ENCODE data around the gene SLC35F1. TPM values are rescaled to one million over a fixed set of nuclear protein-coding genes. Genes with fewer than 3 reads are reported as not detected.

The SLC35F1 gene
- total RNA-seq, 2 donors from 2014 or later, result under 0.01 to 0.78 TPM

GRCh38 chr6:117929501-117929900 lies 22.4 kb downstream of the SLC35F1 start:
- 45 to 46% methylated on average over 1 of the region's 1 CpG for WGBS, 2 donors
- Histone ChIP-seq H3K36me3 (replicated peaks in 1 of 2; ENCODE audit: insufficient read depth in 1 of 2, low read depth in 2 of 2) (no peaks in the 10 kb centered on the region), H3K9me3 (no peaks in the 10 kb centered on the region), H3K27ac (no peak overlapping the region), H3K4me1 (no peaks in the 10 kb centered on the region), H3K27me3 (no peaks in the 10 kb centered on the region), H3K4me3 (no peak overlapping the region)
- TF ChIP-seq POLR2A (IDR thresholded peaks at IDR 0.05) (no peak), CTCF (IDR thresholded peaks at IDR 0.05) (no peak)
- intact Hi-C loops (cut with DNase I), result no loop called here
- ATAC-seq, result no peak
- no peak for DNase-seq

GRCh38 chr6:117930645-117931044 lies 23.6 kb downstream of the SLC35F1 start:
- Histone ChIP-seq H3K4me1 (no peaks in the 10 kb centered on the region), H3K27me3 (no peaks in the 10 kb centered on the region), H3K36me3 (replicated peaks in 1 of 2; ENCODE audit: insufficient read depth in 1 of 2, low read depth in 2 of 2) (no peaks in the 10 kb centered on the region), H3K9me3 (no peaks in the 10 kb centered on the region), H3K27ac (no peak overlapping the region), H3K4me3 (no peak overlapping the region)
- no peak for DNase-seq
- no peak for ATAC-seq
- intact Hi-C loops (cut with DNase I), result no loop called here
- TF ChIP-seq POLR2A (IDR thresholded peaks at IDR 0.05) (no peak), CTCF (IDR thresholded peaks at IDR 0.05) (no peak)
- WGBS, 2 donors, result 80% methylated on average over 3 of the region's 3 CpGs

GRCh38 chr6:117932001-117932400 lies 24.9 kb downstream of the SLC35F1 start:
- Histone ChIP-seq H3K9me3 (no peaks in the 10 kb centered on the region), H3K27me3 (no peaks in the 10 kb centered on the region), H3K27ac (no peak overlapping the region), H3K36me3 (replicated peaks in 1 of 2; ENCODE audit: insufficient read depth in 1 of 2, low read depth in 2 of 2) (no peaks in the 10 kb centered on the region), H3K4me3 (no peak overlapping the region), H3K4me1 (no peaks in the 10 kb centered on the region)
- 74 to 76% methylated on average over 3 of the region's 3 CpGs for WGBS, 2 donors
- TF ChIP-seq CTCF (IDR thresholded peaks at IDR 0.05) (no peak), POLR2A (IDR thresholded peaks at IDR 0.05) (no peak)
- DNase-seq, result no peak
- no peak for ATAC-seq
- intact Hi-C loops (cut with DNase I), result no loop called here

GRCh38 chr6:117932676-117933075 lies 25.6 kb downstream of the SLC35F1 start:
- Histone ChIP-seq H3K4me1 (no peaks in the 10 kb centered on the region), H3K9me3 (no peaks in the 10 kb centered on the region), H3K27ac (no peak overlapping the region), H3K27me3 (no peaks in the 10 kb centered on the region), H3K36me3 (replicated peaks in 1 of 2; ENCODE audit: insufficient read depth in 1 of 2, low read depth in 2 of 2) (no peaks in the 10 kb centered on the region), H3K4me3 (no peak overlapping the region)
- WGBS, 2 donors, result 36 to 42% methylated on average over 3 of the region's 3 CpGs
- intact Hi-C loops (cut with DNase I), result no loop called here
- no peak for DNase-seq
- no peak for ATAC-seq
- TF ChIP-seq CTCF (IDR thresholded peaks at IDR 0.05) (no peak), POLR2A (IDR thresholded peaks at IDR 0.05) (no peak)

- DNase-seq (no peak), ATAC-seq (no peak)
- Histone ChIP-seq H3K4me1 (no peaks in the 10 kb centered on the region), H3K36me3 (replicated peaks in 1 of 2; ENCODE audit: insufficient read depth in 1 of 2, low read depth in 2 of 2) (no peaks in the 10 kb centered on the region), H3K27me3 (no peaks in the 10 kb centered on the region), H3K4me3 (no peak overlapping the region), H3K27ac (no peak overlapping the region), H3K9me3 (no peaks in the 10 kb centered on the region)
- intact Hi-C loops (cut with DNase I), result no loop called here
- WGBS, 2 donors, result 65 to 78% methylated on average over 4 of the region's 4 CpGs
- TF ChIP-seq CTCF (IDR thresholded peaks at IDR 0.05), result no peak
- TF ChIP-seq POLR2A (IDR thresholded peaks at IDR 0.05), result no peak
Observed at GRCh38 chr6:117933471-117933870, 26.4 kb downstream of the SLC35F1 start.
